Erythroblast (primary cell): ENCODE data around the gene ITGA5.

Experiments
- GATA1 ChIP-seq: IDR thresholded peaks from 2 replicates; pipeline ENCODE4 v1.6.1; 2011; ENCODE audit warnings: low read depth, mild to moderate bottlenecking, control low read depth, low read length, moderate library complexity
- POLR2A ChIP-seq: IDR thresholded peaks from 2 replicates; pipeline ENCODE4 v1.6.1; 2011; ENCODE audit warnings: mild to moderate bottlenecking, low read length

- TF ChIP-seq POLR2A (no peak), GATA1 (no peak)
Measured at GRCh38 chr12:54357506-54358190, 61.4 kb downstream of the ITGA5 start.
